GM12878 (cell line): ENCODE data around the gene SSBP2. TPM values are rescaled to one million over a fixed set of nuclear protein-coding genes. Genes with fewer than 3 reads are reported as not detected.
"Not testable (repeated sequence)": the region's sequence is repeated elsewhere in the genome, so short reads cannot be mapped to it uniquely, and the experiment has no call there.

Source experiments
- ATAC-seq: fragments of 200-7000 bp; cut with Tn5 transposase; 3 replicates; pipeline ENCODE4 v1.9.1; 2020; ENCODE audit warnings: mild to moderate bottlenecking, moderate library complexity
- BruUV-seq: library from RNA; stranded (reverse); fragments of 400-500 nt; replicated peaks from 2 replicates; lab custom pipeline; 2021; lab: Mats Ljungman, UMichigan
- CTCF ChIA-PET: fragments of 300-600 bp; sonication (Branson Sonifier 250); formaldehyde crosslinking; extraction: SDS; loops from one replicate; lab custom pipeline; 2021; ENCODE audit warnings: inconsistent platforms; lab: Yijun Ruan, JAX
- POLR2A ChIA-PET: fragments of 350-600 bp; formaldehyde crosslinking; extraction: SDS; loops from one replicate; lab custom pipeline; 2021; ENCODE audit warnings: inconsistent platforms; lab: Charles Lee
- RAD21 ChIA-PET: fragments of 300-600 bp; sonication (Branson Sonifier 250); formaldehyde crosslinking; loops from one replicate; lab custom pipeline; 2023; ENCODE audit warnings: antibody characterized with exemption; ENCODE audit not compliant: unreplicated experiment; lab: Charles Lee
- SMC1A ChIA-PET: fragments of 300-600 bp; sonication (Branson Sonifier 250); formaldehyde crosslinking; loops from one replicate; lab custom pipeline; 2023; ENCODE audit not compliant: unreplicated experiment, uncharacterized antibody; lab: Charles Lee
- DNase-seq: peaks from one replicate; pipeline ENCODE4 v3.0.0-alpha.2; 2011; ENCODE audit warnings: low read depth, low spot score
- FAIRE-seq: peaks from 3 replicates; lab custom pipeline; 2011; peaks lifted over from hg19 to GRCh38; lab: Jason Lieb, UNC
- H2AFZ ChIP-seq: 2 replicates; pipeline ENCODE4 v1.6.0; 2011; ENCODE audit warnings: low read depth, low read length, control low read depth; ENCODE audit not compliant: control insufficient read depth
- H3K27ac ChIP-seq: 2 replicates; pipeline ENCODE4 v1.5.1; 2011; ENCODE audit warnings: control low read depth; ENCODE audit not compliant: control insufficient read depth, insufficient read depth
- H3K27me3 ChIP-seq, 2 experiments: replicated peaks in 1 of 2; 2 replicates each; pipeline versions ENCODE4 v1.6.0 to v1.6.1; 2011; ENCODE audit warnings: low read length in 1 of 2; ENCODE audit not compliant: control insufficient read depth in 2 of 2, insufficient read depth in 2 of 2
- H3K36me3 ChIP-seq, 2 experiments: 2 replicates each; pipeline ENCODE4 v1.5.1; 2011; ENCODE audit warnings: low read length in 1 of 2; ENCODE audit not compliant: control insufficient read depth in 2 of 2, insufficient read depth in 2 of 2
- H3K4me1 ChIP-seq: 2 replicates; pipeline ENCODE4 v1.6.1; 2011; ENCODE audit warnings: mild to moderate bottlenecking, low read length, moderate library complexity, mixed read lengths; ENCODE audit not compliant: control insufficient read depth, insufficient read depth
- H3K4me2 ChIP-seq: 2 replicates; pipeline ENCODE4 v1.6.0; 2011; ENCODE audit warnings: control low read depth; ENCODE audit not compliant: control insufficient read depth, insufficient read depth
- H3K4me3 ChIP-seq: fragments of 200-600 bp; sonication (generic); 2 replicates; pipeline ENCODE4 v1.5.1; 2016
- H3K79me2 ChIP-seq: 2 replicates; pipeline ENCODE4 v1.6.0; 2011; ENCODE audit warnings: low read length; ENCODE audit not compliant: control insufficient read depth, insufficient read depth
- H3K9ac ChIP-seq: 2 replicates; pipeline ENCODE4 v1.8.0; 2011; ENCODE audit warnings: low read length, control low read depth, mixed read lengths; ENCODE audit not compliant: control insufficient read depth, insufficient read depth
- H3K9me3 ChIP-seq: replicated peaks from 3 replicates; pipeline ENCODE4 v1.5.1; 2011; ENCODE audit warnings: mild to moderate bottlenecking, low read length; ENCODE audit not compliant: control insufficient read depth, insufficient read depth
- H4K20me1 ChIP-seq: 2 replicates; pipeline ENCODE4 v1.6.0; 2011; ENCODE audit not compliant: control insufficient read depth, insufficient read depth
- NR2C2 ChIP-seq: IDR thresholded peaks from 2 replicates; pipeline ENCODE4 v1.6.1; 2011; ENCODE audit warnings: borderline replicate concordance, low read depth; ENCODE audit not compliant: control insufficient read depth, insufficient read length
- WGBS: methylation state at CpG from one replicate; pipeline ENCODE4 v1.1.6; 2016; ENCODE audit warnings: low lambda C conversion rate; ENCODE audit not compliant: insufficient replicate concordance, insufficient coverage; ENCODE audit errors: missing lambda C conversion rate; 5-methylcytosine and 5-hydroxymethylcytosine counted together
- in situ Hi-C: fragments of 300-500 bp; cut with MboI; formaldehyde crosslinking; loops from 9 replicates; pipeline ENCODE4 v1.14.3; 2018; ENCODE audit warnings: mixed read lengths
- intact Hi-C: fragments of 100-400 bp; cut with micrococcal nuclease; formaldehyde crosslinking; loops from one replicate; pipeline ENCODE4 v1.14.2; 2022; ENCODE audit not compliant: unreplicated experiment
- polyA plus RNA-seq, 11 experiments: library from polyadenylated mRNA; depleted of rRNA in 4 of 11; unstranded in 6 of 11; stranded (reverse) in 5 of 11; fragments of >200 nt; fragmentation: Nextera tagmentation in 4 of 11; fragmentation: Illumina TruSeq in 1 of 11; extraction: Ambion mirVana in 4 of 11; extraction: Trizol in 1 of 11; gene quantifications; 1 replicate in 1 of 11; 2 replicates in 10 of 11; pipeline versions ENCODE4 v1.2.1 to v1.2.3, GENCODE V29; 2011 to 2016; ENCODE audit warnings: inconsistent platforms in 2 of 11, missing spikeins in 2 of 11, low read depth in 1 of 11
- total RNA-seq, 4 experiments: library from RNA; depleted of rRNA in 3 of 4; stranded (reverse); fragments of >200 nt in 3 of 4; fragmentation: Illumina TruSeq in 1 of 4; extraction: Trizol in 1 of 4; gene quantifications; 2 replicates each; pipeline versions ENCODE4 v1.2.1 to v1.2.3, GENCODE V29; 2013 to 2021
- TF ChIP-seq, protein P1 (sequence below): fragments of 150-350 bp; IDR thresholded peaks from 2 replicates; pipeline ENCODE4 v1.6.1; 2016; ENCODE audit warnings: low read depth, low read length
- TF ChIP-seq, protein P2 (sequence below): IDR thresholded peaks from 2 replicates; pipeline ENCODE4 v1.6.1; 2012; ENCODE audit warnings: low read depth, low read length, improper control_type of control experiment
- TF ChIP-seq, protein P3 (sequence below): fragments of 450-650 bp; IDR thresholded peaks from 2 replicates; pipeline ENCODE4 v1.6.1; 2017; ENCODE audit warnings: mild to moderate bottlenecking, moderate library complexity

The SSBP2 gene
- total and polyA plus RNA-seq, 10 of the 15 experiments (the other 5 are each of a cell fraction or from before 2014, with no cell fraction given): 52.2 to 132 (median 110) TPM

DNA sequence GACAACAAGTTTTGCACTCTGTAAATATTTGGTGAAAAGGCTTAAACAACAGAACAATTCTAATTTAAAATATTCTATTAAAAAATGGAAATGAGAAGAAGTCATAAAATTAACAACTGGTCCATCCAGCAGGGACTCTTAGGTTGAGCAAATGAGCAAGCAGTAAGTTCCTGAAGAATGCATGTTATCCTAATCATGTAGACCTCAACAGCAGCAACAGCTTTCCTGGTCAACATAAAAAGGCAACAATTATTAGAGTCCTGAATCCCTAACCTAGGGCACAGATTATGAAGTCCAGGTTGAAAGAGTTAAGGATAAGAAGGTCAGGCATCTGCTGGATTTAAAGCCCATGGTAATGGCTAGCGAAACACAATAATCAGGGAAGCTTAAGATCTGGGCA, 120.9 kb downstream of the SSBP2 start (continued):
- TF ChIP-seq, protein P1, sequence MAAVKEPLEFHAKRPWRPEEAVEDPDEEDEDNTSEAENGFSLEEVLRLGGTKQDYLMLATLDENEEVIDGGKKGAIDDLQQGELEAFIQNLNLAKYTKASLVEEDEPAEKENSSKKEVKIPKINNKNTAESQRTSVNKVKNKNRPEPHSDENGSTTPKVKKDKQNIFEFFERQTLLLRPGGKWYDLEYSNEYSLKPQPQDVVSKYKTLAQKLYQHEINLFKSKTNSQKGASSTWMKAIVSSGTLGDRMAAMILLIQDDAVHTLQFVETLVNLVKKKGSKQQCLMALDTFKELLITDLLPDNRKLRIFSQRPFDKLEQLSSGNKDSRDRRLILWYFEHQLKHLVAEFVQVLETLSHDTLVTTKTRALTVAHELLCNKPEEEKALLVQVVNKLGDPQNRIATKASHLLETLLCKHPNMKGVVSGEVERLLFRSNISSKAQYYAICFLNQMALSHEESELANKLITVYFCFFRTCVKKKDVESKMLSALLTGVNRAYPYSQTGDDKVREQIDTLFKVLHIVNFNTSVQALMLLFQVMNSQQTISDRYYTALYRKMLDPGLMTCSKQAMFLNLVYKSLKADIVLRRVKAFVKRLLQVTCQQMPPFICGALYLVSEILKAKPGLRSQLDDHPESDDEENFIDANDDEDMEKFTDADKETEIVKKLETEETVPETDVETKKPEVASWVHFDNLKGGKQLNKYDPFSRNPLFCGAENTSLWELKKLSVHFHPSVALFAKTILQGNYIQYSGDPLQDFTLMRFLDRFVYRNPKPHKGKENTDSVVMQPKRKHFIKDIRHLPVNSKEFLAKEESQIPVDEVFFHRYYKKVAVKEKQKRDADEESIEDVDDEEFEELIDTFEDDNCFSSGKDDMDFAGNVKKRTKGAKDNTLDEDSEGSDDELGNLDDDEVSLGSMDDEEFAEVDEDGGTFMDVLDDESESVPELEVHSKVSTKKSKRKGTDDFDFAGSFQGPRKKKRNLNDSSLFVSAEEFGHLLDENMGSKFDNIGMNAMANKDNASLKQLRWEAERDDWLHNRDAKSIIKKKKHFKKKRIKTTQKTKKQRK: no peak
- TF ChIP-seq, protein P2, sequence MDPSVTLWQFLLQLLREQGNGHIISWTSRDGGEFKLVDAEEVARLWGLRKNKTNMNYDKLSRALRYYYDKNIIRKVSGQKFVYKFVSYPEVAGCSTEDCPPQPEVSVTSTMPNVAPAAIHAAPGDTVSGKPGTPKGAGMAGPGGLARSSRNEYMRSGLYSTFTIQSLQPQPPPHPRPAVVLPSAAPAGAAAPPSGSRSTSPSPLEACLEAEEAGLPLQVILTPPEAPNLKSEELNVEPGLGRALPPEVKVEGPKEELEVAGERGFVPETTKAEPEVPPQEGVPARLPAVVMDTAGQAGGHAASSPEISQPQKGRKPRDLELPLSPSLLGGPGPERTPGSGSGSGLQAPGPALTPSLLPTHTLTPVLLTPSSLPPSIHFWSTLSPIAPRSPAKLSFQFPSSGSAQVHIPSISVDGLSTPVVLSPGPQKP: no peak
- TF ChIP-seq, protein P3, sequence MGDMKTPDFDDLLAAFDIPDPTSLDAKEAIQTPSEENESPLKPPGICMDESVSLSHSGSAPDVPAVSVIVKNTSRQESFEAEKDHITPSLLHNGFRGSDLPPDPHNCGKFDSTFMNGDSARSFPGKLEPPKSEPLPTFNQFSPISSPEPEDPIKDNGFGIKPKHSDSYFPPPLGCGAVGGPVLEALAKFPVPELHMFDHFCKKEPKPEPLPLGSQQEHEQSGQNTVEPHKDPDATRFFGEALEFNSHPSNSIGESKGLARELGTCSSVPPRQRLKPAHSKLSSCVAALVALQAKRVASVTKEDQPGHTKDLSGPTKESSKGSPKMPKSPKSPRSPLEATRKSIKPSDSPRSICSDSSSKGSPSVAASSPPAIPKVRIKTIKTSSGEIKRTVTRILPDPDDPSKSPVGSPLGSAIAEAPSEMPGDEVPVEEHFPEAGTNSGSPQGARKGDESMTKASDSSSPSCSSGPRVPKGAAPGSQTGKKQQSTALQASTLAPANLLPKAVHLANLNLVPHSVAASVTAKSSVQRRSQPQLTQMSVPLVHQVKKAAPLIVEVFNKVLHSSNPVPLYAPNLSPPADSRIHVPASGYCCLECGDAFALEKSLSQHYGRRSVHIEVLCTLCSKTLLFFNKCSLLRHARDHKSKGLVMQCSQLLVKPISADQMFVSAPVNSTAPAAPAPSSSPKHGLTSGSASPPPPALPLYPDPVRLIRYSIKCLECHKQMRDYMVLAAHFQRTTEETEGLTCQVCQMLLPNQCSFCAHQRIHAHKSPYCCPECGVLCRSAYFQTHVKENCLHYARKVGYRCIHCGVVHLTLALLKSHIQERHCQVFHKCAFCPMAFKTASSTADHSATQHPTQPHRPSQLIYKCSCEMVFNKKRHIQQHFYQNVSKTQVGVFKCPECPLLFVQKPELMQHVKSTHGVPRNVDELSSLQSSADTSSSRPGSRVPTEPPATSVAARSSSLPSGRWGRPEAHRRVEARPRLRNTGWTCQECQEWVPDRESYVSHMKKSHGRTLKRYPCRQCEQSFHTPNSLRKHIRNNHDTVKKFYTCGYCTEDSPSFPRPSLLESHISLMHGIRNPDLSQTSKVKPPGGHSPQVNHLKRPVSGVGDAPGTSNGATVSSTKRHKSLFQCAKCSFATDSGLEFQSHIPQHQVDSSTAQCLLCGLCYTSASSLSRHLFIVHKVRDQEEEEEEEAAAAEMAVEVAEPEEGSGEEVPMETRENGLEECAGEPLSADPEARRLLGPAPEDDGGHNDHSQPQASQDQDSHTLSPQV: no peak
- no peak for TF ChIP-seq NR2C2

DNA sequence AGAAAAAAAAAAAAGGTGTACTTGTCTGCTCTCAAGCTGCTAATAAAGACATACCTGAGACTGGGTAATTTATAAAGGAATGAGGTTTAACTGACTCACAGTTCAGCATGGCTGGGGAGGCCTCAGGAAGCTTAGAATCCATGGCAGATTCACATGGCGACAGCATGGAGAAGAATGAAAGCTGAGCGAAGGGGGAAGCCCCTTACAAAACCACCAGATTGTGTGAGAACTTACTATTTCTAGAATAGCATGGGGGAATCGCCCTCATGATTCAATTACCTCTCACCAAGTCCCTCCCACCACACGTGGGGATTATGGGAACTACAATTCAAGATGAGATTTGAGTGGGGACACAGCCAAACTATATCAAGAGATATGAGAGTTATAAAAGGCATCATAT, 122.8 kb downstream of the SSBP2 start:
- RAD21 ChIA-PET, H3K79me2 ChIP-seq, BruUV-seq, H2AFZ ChIP-seq, ATAC-seq, H3K4me2 ChIP-seq, H3K27ac ChIP-seq, in situ Hi-C loops, POLR2A ChIA-PET, intact Hi-C loops, H4K20me1 ChIP-seq, DNase-seq, H3K9me3 ChIP-seq, FAIRE-seq, H3K9ac ChIP-seq, H3K4me3 ChIP-seq, H3K27me3 ChIP-seq: not testable (repeated sequence)
- CTCF ChIA-PET: interaction anchor here (0.7 to 0.8 kb wide), 2 partner anchors 80 to 147 kb away, joined by 3 to 4 read pairs; no protein-coding TSS in a partner anchor
- SMC1A ChIA-PET: interaction anchor here (0.9 to 1.5 kb wide), 4 partner anchors 9 to 122 kb away, joined by 3 to 6 read pairs (median 3); no protein-coding TSS in a partner anchor
- Histone ChIP-seq H3K36me3 (peaks cover 0 to 11% of the 10 kb centered on the region in 2 experiments; a peak in 2 of 4 replicates), H3K4me1 (peaks cover 20% of the 10 kb centered on the region; the same call in 1 of the 2 replicates)
- WGBS: 68% methylated on average over 4 of the region's 4 CpGs
